Fibroblast of pulmonary artery (primary cell): ENCODE measurements around the gene ZFYVE9.

Experiments
- DNase-seq: peaks from one replicate; pipeline ENCODE4 v3.0.0-alpha.2; 2010; ENCODE audit warnings: low read depth
- H3K4me3 ChIP-seq: replicated peaks from 2 replicates; pipeline ENCODE4 v1.5.1; 2011; ENCODE audit warnings: low read depth, mild to moderate bottlenecking, control low read depth, low read length, moderate library complexity
- TF ChIP-seq, protein P1 (sequence below): IDR thresholded peaks from 2 replicates; pipeline ENCODE4 v1.5.1; 2011; ENCODE audit warnings: mild to moderate bottlenecking, control low read depth, low read length, inconsistent platforms; ENCODE audit errors: missing control alignments

Gene ZFYVE9

GRCh38 chr1:52334906-52335528 lies 193.1 kb downstream of the ZFYVE9 start:
- no peak for DNase-seq
- H3K4me3 ChIP-seq, result no peak overlapping the region
- TF ChIP-seq, protein P1, sequence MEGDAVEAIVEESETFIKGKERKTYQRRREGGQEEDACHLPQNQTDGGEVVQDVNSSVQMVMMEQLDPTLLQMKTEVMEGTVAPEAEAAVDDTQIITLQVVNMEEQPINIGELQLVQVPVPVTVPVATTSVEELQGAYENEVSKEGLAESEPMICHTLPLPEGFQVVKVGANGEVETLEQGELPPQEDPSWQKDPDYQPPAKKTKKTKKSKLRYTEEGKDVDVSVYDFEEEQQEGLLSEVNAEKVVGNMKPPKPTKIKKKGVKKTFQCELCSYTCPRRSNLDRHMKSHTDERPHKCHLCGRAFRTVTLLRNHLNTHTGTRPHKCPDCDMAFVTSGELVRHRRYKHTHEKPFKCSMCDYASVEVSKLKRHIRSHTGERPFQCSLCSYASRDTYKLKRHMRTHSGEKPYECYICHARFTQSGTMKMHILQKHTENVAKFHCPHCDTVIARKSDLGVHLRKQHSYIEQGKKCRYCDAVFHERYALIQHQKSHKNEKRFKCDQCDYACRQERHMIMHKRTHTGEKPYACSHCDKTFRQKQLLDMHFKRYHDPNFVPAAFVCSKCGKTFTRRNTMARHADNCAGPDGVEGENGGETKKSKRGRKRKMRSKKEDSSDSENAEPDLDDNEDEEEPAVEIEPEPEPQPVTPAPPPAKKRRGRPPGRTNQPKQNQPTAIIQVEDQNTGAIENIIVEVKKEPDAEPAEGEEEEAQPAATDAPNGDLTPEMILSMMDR, result no peak

DNA sequence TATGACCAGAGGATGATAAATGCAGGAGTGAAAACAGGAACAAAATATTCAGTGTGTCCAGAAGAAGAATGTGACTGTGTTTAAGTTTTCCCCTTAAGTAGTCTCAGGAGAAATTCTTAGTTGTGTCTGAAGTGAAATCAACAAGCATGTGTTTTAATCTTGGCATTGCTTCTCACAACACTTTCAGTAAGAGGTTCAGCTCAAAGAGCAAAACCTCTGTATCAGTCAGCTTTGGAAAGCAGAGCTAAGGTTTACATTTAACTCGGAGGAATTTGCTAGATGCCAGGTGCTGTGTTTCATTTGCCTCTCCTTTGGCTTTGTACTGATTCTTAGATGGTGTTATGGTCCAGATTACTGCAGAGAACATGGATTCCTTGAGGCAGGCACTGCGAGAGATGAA lies 195.6 kb downstream of the ZFYVE9 start:
- TF ChIP-seq, protein P1, result no peak
- H3K4me3 ChIP-seq, result no peak overlapping the region
- no peak for DNase-seq

DNA sequence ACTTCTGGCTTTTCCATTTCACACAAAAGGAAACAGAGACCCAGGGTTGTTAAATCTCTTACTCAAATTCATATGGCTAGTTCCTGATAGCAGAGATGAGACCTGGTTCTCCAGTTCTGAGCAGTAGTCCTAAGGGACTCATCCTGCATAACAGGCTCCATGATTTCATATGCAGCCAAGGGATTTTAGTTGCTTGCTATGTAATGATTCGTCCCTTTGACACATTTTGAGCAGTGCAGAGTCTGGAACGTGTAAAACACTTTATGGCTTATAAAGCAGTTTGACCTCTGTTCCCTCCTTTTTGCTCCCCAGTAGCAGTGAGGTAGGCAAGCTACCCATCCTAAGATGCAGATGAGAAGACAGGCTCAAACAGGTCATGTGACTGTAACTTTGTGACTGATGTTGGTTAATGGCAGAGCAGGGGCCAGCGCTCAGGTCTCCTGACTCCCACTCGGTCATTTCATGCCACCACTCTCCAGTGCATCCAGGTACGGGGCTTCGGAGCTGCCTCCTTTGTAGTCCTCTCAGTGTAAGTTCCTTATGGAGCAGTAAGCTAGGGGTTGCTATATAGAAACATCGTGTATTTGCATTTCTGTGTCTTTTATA lies 199.9 kb downstream of the ZFYVE9 start:
- H3K4me3 ChIP-seq, result no peak overlapping the region
- no peak for DNase-seq
- TF ChIP-seq, protein P1, result no peak

DNA sequence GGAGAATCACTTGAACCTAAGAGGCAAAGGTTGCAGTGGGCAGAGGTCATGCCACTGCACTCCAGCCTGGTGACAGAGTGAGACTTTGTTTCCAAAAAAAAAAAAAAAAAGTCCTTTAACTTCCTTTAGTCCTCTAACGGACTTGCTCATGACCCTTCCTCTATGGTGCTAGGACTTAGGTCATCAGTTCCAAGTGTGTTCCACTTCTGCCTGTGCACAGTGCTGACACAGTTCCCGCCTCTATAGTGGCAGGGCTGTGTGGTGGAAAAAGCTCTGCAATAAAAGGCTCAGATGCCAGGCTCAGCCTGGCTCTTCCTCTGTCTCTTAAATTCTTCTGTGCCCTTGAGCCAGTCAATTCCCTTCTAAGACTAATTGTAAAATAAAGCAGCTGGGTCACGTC lies 202.1 kb downstream of the ZFYVE9 start:
- no peak for DNase-seq
- H3K4me3 ChIP-seq, result no peak overlapping the region
- TF ChIP-seq, protein P1, result no peak

GRCh38 chr1:52345252-52345651 lies 203.4 kb downstream of the ZFYVE9 start:
- no peak overlapping the region for H3K4me3 ChIP-seq
- TF ChIP-seq, protein P1, result no peak
- DNase-seq, result no peak

GRCh38 chr1:52346653-52347052 lies 204.8 kb downstream of the ZFYVE9 start:
- H3K4me3 ChIP-seq, result no peak overlapping the region
- TF ChIP-seq, protein P1, result no peak
- no peak for DNase-seq
